K562 (cell line): Measurements from ENCODE around the gene CHST14. TPM values are rescaled to one million over a fixed set of nuclear protein-coding genes. Genes with fewer than 3 reads are reported as not detected.

Experiments used
- ATAC-seq: fragments of 200-7000 bp; cut with Tn5 transposase; 3 replicates; pipeline ENCODE4 v1.9.1; 2020; ENCODE audit warnings: moderate library complexity
- BruUV-seq: library from RNA; stranded (reverse); fragments of 400-500 nt; replicated peaks from 2 replicates; lab custom pipeline; 2021; lab: Mats Ljungman, UMichigan
- CTCF ChIA-PET: fragments of 300-600 bp; formaldehyde crosslinking; extraction: SDS; loops from one replicate; lab custom pipeline; 2021; ENCODE audit warnings: low intra/inter-chr PET ratio; lab: Yijun Ruan, JAX
- POLR2A ChIA-PET: fragments of 300-600, 350-650 bp; sonication (Branson Sonifier 250); formaldehyde crosslinking; extraction: SDS; loops from one replicate; lab custom pipeline; 2021; ENCODE audit warnings: antibody characterized with exemption, inconsistent platforms; lab: Yijun Ruan, JAX
- DNase-seq, 4 experiments: peaks; one replicate each; pipeline versions ENCODE4 v3.0.0 to v3.0.0-alpha.2; 2011 to 2018; ENCODE audit warnings: low spot score in 3 of 4, mixed read lengths in 3 of 4; ENCODE audit errors: extremely low read depth in 1 of 4
- FAIRE-seq: peaks from 2 replicates; lab custom pipeline; 2011; peaks lifted over from hg19 to GRCh38; lab: Jason Lieb, UNC
- H2AFZ ChIP-seq: 2 replicates; pipeline ENCODE4 v1.6.0; 2011; ENCODE audit warnings: low read depth, low read length, control low read depth, inconsistent platforms
- H3K27ac ChIP-seq: fragments of 200-600 bp; 3 replicates; pipeline ENCODE4 v1.8.0; 2011; ENCODE audit warnings: low read depth, mild to moderate bottlenecking, control low read depth, inconsistent platforms, low read length, moderate library complexity, mixed read lengths; ENCODE audit errors: extremely low read depth
- H3K27me3 ChIP-seq, 2 experiments: fragments of 300-600 bp in 1 of 2; 2 replicates in 1 of 2; 3 replicates in 1 of 2; pipeline versions ENCODE4 v1.6.0 to v1.8.0; 2011; ENCODE audit warnings: inconsistent platforms in 2 of 2, low read length in 2 of 2, mild to moderate bottlenecking in 1 of 2, mixed read lengths in 1 of 2, moderate library complexity in 1 of 2; ENCODE audit not compliant: control insufficient read depth in 2 of 2, insufficient read depth in 2 of 2
- H3K36me3 ChIP-seq: fragments of 300-600 bp; 3 replicates; pipeline ENCODE4 v1.8.0; 2011; ENCODE audit warnings: mild to moderate bottlenecking, low read length, inconsistent platforms; ENCODE audit not compliant: control insufficient read depth, insufficient read depth
- H3K4me1 ChIP-seq, 2 experiments: fragments of 200-600 bp in 1 of 2; replicated peaks in 1 of 2; 2 replicates in 1 of 2; 3 replicates in 1 of 2; pipeline versions ENCODE4 v1.5.1 to v1.8.0; 2011; ENCODE audit warnings: inconsistent platforms in 2 of 2, low read length in 2 of 2, mild to moderate bottlenecking in 1 of 2, mixed read lengths in 1 of 2, moderate library complexity in 1 of 2; ENCODE audit not compliant: control insufficient read depth in 2 of 2, insufficient read depth in 2 of 2
- H3K4me2 ChIP-seq: 2 replicates; pipeline ENCODE4 v1.6.1; 2011; ENCODE audit warnings: low read length, control low read depth, inconsistent platforms, mixed read lengths; ENCODE audit not compliant: insufficient read depth
- H3K4me3 ChIP-seq: fragments of 200-600 bp; sonication (generic), shearing (Covaris generic); 2 replicates; pipeline ENCODE4 v1.5.1; 2016; ENCODE audit warnings: control low read depth, inconsistent platforms
- H3K79me2 ChIP-seq: fragments of 200-600 bp; 3 replicates; pipeline ENCODE4 v1.8.0; 2011; ENCODE audit warnings: low read length, inconsistent platforms; ENCODE audit not compliant: control insufficient read depth, insufficient read depth
- H3K9ac ChIP-seq, 2 experiments: 2 replicates each; pipeline versions ENCODE4 v1.6.0 to v1.6.1; 2011; ENCODE audit warnings: low read depth in 2 of 2, low read length in 2 of 2, control low read depth in 1 of 2, inconsistent platforms in 1 of 2, mild to moderate bottlenecking in 1 of 2, mixed read lengths in 1 of 2; ENCODE audit not compliant: insufficient read depth in 1 of 2
- H3K9me1 ChIP-seq: one replicate; pipeline ENCODE4 v1.6.0; 2011; ENCODE audit warnings: inconsistent platforms, mild to moderate bottlenecking, low read length, moderate library complexity; ENCODE audit not compliant: control insufficient read depth, insufficient read depth
- H3K9me3 ChIP-seq: replicated peaks from 2 replicates; pipeline ENCODE4 v1.5.1; 2011; ENCODE audit warnings: low read depth, low read length, inconsistent platforms; ENCODE audit not compliant: control insufficient read depth, insufficient read depth
- H4K20me1 ChIP-seq: replicated peaks from 2 replicates; pipeline ENCODE4 v1.6.1; 2011; ENCODE audit warnings: low read length, inconsistent platforms, mixed read lengths; ENCODE audit not compliant: control insufficient read depth, insufficient read depth
- CBFB ChIP-seq: sonication (generic); formaldehyde crosslinking; IDR thresholded peaks from 2 replicates; pipeline ENCODE4 v1.4.0; 2020; ENCODE audit warnings: mild to moderate bottlenecking, missing genetic modification reagents
- CREM ChIP-seq: IDR thresholded peaks from 2 replicates; pipeline ENCODE4 v1.6.1; 2014; ENCODE audit warnings: antibody characterized with exemption, low read depth
- RBM14 ChIP-seq: fragments of 200-400 bp; formaldehyde crosslinking; IDR thresholded peaks from 2 replicates; pipeline ENCODE4 v1.6.1; 2018; ENCODE audit warnings: low read depth, mild to moderate bottlenecking, low read length, moderate library complexity, borderline replicate concordance; ENCODE audit not compliant: insufficient read depth
- SMARCC2 ChIP-seq: fragments of 450-650 bp; IDR thresholded peaks from 2 replicates; pipeline ENCODE4 v1.6.1; 2017; ENCODE audit warnings: antibody characterized with exemption, moderate library complexity, mild to moderate bottlenecking, low read depth
- THRAP3 ChIP-seq: fragments of 450-650 bp; IDR thresholded peaks from 2 replicates; pipeline ENCODE4 v1.6.1; 2016; ENCODE audit warnings: mild to moderate bottlenecking, inconsistent platforms, borderline replicate concordance
- ZFP30 ChIP-seq: fragments of 250-450 bp; sonication (Bioruptor Pico); IDR thresholded peaks from 2 replicates; pipeline ENCODE4 v1.8.0; 2022; ENCODE audit warnings: moderate library complexity, mild to moderate bottlenecking, inconsistent platforms, borderline replicate concordance
- ZNF217 ChIP-seq: sonication (generic); formaldehyde crosslinking; IDR thresholded peaks from 2 replicates; pipeline ENCODE4 v1.8.0; 2022; ENCODE audit warnings: mild to moderate bottlenecking, missing genetic modification reagents
- WGBS: fragments of 100-300 bp; shearing (Covaris generic); methylation state at CpG from one replicate; pipeline ENCODE4 v1.1.6; 2016; ENCODE audit warnings: low coverage, mixed read lengths; ENCODE audit not compliant: insufficient coverage; ENCODE audit errors: missing lambda C conversion rate; 5-methylcytosine and 5-hydroxymethylcytosine counted together
- in situ Hi-C: fragments of 300-500 bp; cut with MboI; formaldehyde crosslinking; loops from 4 replicates; pipeline ENCODE4 v1.15.0; 2018; ENCODE audit warnings: inconsistent platforms, mixed read lengths
- intact Hi-C: fragments of 100-400 bp; cut with micrococcal nuclease; formaldehyde crosslinking; loops from 2 replicates; pipeline ENCODE4 v1.14.2; 2022
- polyA plus RNA-seq, 8 experiments: library from polyadenylated mRNA; depleted of rRNA in 4 of 8; stranded (reverse) in 5 of 8; unstranded in 3 of 8; fragments of >200 nt; fragmentation: Nextera tagmentation in 2 of 8; fragmentation: Illumina TruSeq in 1 of 8; extraction: Ambion mirVana in 2 of 8; extraction: Trizol in 1 of 8; gene quantifications; 2 replicates each; pipeline versions ENCODE4 v1.2.1 to v1.2.3, GENCODE V29; 2011 to 2014; ENCODE audit warnings: inconsistent platforms in 1 of 8, missing spikeins in 1 of 8
- total RNA-seq, 7 experiments: library from RNA; depleted of rRNA in 6 of 7; stranded (reverse); fragments of >200 nt in 6 of 7; fragmentation: Illumina TruSeq in 2 of 7; extraction: Trizol in 2 of 7; gene quantifications; 2 replicates each; pipeline versions ENCODE4 v1.2.1 to v1.2.3, GENCODE V29; 2011 to 2021; ENCODE audit warnings: low replicate concordance in 1 of 7
- TF ChIP-seq, protein P1 (sequence below): fragments of 250-450 bp; sonication (Bioruptor Pico); IDR thresholded peaks from 2 replicates; pipeline ENCODE4 v1.4.0; 2020; ENCODE audit warnings: mild to moderate bottlenecking
- TF ChIP-seq, protein P2 (sequence below): sonication (generic); formaldehyde crosslinking; IDR thresholded peaks from 2 replicates; pipeline ENCODE4 v1.8.1; 2023; ENCODE audit warnings: mild to moderate bottlenecking, missing genetic modification reagents
- TF ChIP-seq, protein P3 (sequence below), 2 experiments: fragments of 450-650 bp; formaldehyde crosslinking in 1 of 2; IDR thresholded peaks; 2 replicates each; pipeline versions ENCODE4 v1.4.0 to v1.6.1; 2014 to 2020; ENCODE audit warnings: mild to moderate bottlenecking in 2 of 2, borderline replicate concordance in 1 of 2, low read depth in 1 of 2

The CHST14 gene
- total and polyA plus RNA-seq, 9 of the 15 experiments (the other 6 are each of a cell fraction or from before 2014, with no cell fraction given): 1.6 to 12.1 (median 4.5) TPM

DNA sequence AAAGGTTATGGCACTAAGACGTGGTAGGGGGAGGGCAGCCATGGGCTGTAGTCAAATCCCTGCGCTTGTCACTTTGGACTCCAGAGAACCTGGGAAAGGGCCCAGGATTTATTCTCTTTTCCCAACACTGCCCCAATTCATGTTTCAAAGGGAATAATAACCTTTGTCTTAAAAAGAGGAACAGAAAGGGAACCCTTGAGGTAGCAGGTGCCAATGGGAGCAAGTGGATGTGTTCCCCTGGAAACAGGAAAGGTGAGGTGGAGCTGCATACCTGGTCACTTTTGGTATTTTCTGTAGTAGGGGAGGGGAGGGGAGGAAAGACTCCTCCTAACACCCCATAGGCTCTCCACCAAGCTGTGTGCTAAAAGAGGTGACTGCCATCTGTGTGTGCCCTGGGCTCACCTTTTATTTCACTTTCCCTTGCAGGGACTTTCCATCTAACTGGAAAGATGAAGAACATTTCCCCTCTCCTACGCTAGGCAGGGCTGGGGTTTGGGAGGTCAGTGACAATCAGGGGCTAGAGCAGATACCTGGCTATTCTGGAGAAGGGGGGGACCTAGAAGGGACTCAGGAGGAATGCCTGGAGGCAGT, 6.1 kb upstream of the CHST14 start:
- Histone ChIP-seq H3K9me1 (peaks cover under 1% of the 10 kb centered on the region), H3K9me3 (no peaks in the 10 kb centered on the region), H3K27ac (no peak overlapping the region), H2AFZ (no peak overlapping the region), H3K36me3 (peaks cover 80% of the 10 kb centered on the region), H3K4me1 (peaks cover 21 to 27% of the 10 kb centered on the region in 2 experiments), H3K79me2 (peaks cover 3% of the 10 kb centered on the region; the same call in 1 of the 3 replicates), H3K4me2 (no peak overlapping the region), H3K9ac (no peak overlapping the region), H3K4me3 (no peak overlapping the region), H4K20me1 (peaks cover 10% of the 10 kb centered on the region; the same call in 1 of the 2 replicates), H3K27me3 (no peaks in the 10 kb centered on the region)
- BruUV-seq: TSS peak; percentile 15
- ATAC-seq (no peak), DNase-seq (no peak), FAIRE-seq (no peak)
- in situ Hi-C loops (no loop called here), intact Hi-C loops (no loop called here)
- 94% methylated on average over 3 of the region's 3 CpGs for WGBS
- ChIA-PET CTCF (no interaction called here), POLR2A (interaction anchor here (0.5 to 1.0 kb wide), 2 partner anchors 11 to 96 kb away, joined by 3 read pairs; no protein-coding TSS in a partner anchor)
- TF ChIP-seq SMARCC2: no peak
- TF ChIP-seq, protein P1, sequence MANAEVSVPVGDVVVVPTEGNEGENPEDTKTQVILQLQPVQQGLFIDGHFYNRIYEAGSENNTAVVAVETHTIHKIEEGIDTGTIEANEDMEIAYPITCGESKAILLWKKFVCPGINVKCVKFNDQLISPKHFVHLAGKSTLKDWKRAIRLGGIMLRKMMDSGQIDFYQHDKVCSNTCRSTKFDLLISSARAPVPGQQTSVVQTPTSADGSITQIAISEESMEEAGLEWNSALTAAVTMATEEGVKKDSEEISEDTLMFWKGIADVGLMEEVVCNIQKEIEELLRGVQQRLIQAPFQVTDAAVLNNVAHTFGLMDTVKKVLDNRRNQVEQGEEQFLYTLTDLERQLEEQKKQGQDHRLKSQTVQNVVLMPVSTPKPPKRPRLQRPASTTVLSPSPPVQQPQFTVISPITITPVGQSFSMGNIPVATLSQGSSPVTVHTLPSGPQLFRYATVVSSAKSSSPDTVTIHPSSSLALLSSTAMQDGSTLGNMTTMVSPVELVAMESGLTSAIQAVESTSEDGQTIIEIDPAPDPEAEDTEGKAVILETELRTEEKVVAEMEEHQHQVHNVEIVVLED: no peak
- TF ChIP-seq, protein P2, sequence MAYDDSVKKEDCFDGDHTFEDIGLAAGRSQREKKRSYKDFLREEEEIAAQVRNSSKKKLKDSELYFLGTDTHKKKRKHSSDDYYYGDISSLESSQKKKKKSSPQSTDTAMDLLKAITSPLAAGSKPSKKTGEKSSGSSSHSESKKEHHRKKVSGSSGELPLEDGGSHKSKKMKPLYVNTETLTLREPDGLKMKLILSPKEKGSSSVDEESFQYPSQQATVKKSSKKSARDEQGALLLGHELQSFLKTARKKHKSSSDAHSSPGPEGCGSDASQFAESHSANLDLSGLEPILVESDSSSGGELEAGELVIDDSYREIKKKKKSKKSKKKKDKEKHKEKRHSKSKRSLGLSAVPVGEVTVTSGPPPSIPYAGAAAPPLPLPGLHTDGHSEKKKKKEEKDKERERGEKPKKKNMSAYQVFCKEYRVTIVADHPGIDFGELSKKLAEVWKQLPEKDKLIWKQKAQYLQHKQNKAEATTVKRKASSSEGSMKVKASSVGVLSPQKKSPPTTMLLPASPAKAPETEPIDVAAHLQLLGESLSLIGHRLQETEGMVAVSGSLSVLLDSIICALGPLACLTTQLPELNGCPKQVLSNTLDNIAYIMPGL (CRISPR knock-in tag): no peak
- TF ChIP-seq CREM: no peak
- no peak for TF ChIP-seq CBFB (CRISPR knock-in tag)
- no peak for TF ChIP-seq ZNF217 (CRISPR knock-in tag)
- no peak for TF ChIP-seq RBM14
- no peak for TF ChIP-seq ZFP30 (CRISPR knock-in tag)
- TF ChIP-seq, protein P3, sequence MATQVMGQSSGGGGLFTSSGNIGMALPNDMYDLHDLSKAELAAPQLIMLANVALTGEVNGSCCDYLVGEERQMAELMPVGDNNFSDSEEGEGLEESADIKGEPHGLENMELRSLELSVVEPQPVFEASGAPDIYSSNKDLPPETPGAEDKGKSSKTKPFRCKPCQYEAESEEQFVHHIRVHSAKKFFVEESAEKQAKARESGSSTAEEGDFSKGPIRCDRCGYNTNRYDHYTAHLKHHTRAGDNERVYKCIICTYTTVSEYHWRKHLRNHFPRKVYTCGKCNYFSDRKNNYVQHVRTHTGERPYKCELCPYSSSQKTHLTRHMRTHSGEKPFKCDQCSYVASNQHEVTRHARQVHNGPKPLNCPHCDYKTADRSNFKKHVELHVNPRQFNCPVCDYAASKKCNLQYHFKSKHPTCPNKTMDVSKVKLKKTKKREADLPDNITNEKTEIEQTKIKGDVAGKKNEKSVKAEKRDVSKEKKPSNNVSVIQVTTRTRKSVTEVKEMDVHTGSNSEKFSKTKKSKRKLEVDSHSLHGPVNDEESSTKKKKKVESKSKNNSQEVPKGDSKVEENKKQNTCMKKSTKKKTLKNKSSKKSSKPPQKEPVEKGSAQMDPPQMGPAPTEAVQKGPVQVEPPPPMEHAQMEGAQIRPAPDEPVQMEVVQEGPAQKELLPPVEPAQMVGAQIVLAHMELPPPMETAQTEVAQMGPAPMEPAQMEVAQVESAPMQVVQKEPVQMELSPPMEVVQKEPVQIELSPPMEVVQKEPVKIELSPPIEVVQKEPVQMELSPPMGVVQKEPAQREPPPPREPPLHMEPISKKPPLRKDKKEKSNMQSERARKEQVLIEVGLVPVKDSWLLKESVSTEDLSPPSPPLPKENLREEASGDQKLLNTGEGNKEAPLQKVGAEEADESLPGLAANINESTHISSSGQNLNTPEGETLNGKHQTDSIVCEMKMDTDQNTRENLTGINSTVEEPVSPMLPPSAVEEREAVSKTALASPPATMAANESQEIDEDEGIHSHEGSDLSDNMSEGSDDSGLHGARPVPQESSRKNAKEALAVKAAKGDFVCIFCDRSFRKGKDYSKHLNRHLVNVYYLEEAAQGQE (IDR thresholded peaks at IDR 0.05; ENCODE audit: borderline replicate concordance): no peak
- TF ChIP-seq, protein P3 (CRISPR knock-in tag; IDR thresholded peaks at IDR 0.05; ENCODE audit: low read depth): no peak
- no peak for TF ChIP-seq THRAP3
